ENCODE data around the gene PDLIM4.

PDLIM4 gene

DNA sequence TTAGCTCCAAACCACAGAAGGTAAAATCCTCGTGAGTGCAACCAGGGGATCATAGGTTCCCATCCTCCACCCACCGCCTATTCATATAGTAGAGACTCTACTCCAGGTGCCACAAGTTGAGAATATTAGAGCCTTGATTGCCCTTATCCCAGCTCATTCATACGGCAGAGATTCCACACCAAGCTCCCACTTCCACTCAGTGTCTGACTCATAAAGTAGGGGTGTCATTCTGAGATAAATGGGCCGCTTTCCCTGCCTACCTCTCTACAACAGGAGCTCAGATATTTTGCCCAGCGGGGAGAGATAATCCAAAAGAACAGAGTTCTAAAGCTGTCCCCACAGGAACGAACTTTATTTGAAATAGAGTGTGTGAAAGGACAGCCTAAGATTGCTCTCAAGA, 46.1 kb downstream of the PDLIM4 start:
- TF ChIP-seq, protein P1, sequence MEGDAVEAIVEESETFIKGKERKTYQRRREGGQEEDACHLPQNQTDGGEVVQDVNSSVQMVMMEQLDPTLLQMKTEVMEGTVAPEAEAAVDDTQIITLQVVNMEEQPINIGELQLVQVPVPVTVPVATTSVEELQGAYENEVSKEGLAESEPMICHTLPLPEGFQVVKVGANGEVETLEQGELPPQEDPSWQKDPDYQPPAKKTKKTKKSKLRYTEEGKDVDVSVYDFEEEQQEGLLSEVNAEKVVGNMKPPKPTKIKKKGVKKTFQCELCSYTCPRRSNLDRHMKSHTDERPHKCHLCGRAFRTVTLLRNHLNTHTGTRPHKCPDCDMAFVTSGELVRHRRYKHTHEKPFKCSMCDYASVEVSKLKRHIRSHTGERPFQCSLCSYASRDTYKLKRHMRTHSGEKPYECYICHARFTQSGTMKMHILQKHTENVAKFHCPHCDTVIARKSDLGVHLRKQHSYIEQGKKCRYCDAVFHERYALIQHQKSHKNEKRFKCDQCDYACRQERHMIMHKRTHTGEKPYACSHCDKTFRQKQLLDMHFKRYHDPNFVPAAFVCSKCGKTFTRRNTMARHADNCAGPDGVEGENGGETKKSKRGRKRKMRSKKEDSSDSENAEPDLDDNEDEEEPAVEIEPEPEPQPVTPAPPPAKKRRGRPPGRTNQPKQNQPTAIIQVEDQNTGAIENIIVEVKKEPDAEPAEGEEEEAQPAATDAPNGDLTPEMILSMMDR (IDR thresholded peaks at IDR 0.05; ENCODE audit: low read depth, low read length): no peak
- no peaks in the 10 kb centered on the region for H3K36me3 ChIP-seq

GRCh38 chr5:132305420-132305819, 47.9 kb downstream of the PDLIM4 start:
- H3K36me3 ChIP-seq: no peaks in the 10 kb centered on the region
- H3K9me3 ChIP-seq: no peaks in the 10 kb centered on the region
- H3K4me3 ChIP-seq (ENCODE audit: low read depth, low read length): no peak overlapping the region
- TF ChIP-seq, protein P1 (IDR thresholded peaks at IDR 0.05; ENCODE audit: low read depth, low read length): no peak
- no peak for DNase-seq
- no peaks in the 10 kb centered on the region for H3K27me3 ChIP-seq
- peaks cover 20% of the 10 kb centered on the region for H3K4me1 ChIP-seq

More for the DNA sequence above, 46.1 kb downstream of the PDLIM4 start:
- Histone ChIP-seq H3K4me1 (peaks cover 17% of the 10 kb centered on the region), H3K9me3 (no peaks in the 10 kb centered on the region), H3K27me3 (no peaks in the 10 kb centered on the region), H3K4me3 (ENCODE audit: low read depth, low read length) (no peak overlapping the region)
- no peak for DNase-seq

DNA sequence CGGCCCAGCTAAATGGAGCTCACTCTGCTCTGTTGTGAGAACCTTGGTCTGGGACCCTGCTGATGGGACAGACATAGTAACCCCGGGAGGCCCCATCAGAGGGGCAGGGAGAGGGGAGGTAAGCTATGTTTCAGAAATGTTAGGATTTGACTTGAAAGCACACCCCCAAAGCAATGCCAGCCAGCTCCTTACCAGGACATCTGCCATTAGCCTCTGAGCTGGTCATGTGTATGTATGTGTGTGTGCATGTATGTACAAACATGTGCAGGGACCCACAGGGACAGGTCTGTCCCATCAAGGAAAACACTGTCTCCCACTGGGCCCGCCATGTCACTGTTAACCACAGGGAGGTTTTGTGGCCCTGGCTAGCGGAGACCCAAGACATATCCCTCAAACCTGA, 51.2 kb downstream of the PDLIM4 start:
- Histone ChIP-seq H3K36me3 (no peaks in the 10 kb centered on the region), H3K4me3 (ENCODE audit: low read depth, low read length) (no peak overlapping the region), H3K27me3 (no peaks in the 10 kb centered on the region), H3K4me1 (peaks cover 11% of the 10 kb centered on the region), H3K9me3 (no peaks in the 10 kb centered on the region)
- TF ChIP-seq, protein P1 (IDR thresholded peaks at IDR 0.05; ENCODE audit: low read depth, low read length): no peak
- no peak for DNase-seq

DNA sequence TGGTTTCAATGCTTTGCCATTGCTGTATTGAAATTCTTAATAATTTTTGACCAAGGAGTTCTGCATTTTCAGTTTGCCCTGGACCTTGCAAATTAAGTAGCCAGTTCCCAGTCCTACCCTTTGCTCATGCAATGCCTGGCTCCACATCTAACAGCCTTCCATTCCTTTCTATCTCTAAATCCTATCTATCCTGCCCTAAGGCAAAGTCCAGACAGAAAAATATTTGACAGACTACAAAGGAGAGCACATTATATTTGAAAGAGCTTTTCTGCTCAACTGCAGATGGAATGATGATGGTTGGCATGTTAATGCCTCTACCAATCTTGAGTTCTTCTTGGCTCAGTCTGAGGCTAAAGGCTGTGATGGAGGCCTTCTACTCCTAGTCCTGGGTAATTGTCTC, 52.2 kb downstream of the PDLIM4 start:
- TF ChIP-seq, protein P1 (IDR thresholded peaks at IDR 0.05; ENCODE audit: low read depth, low read length): no peak
- Histone ChIP-seq H3K36me3 (no peaks in the 10 kb centered on the region), H3K4me3 (ENCODE audit: low read depth, low read length) (no peak overlapping the region), H3K9me3 (no peaks in the 10 kb centered on the region), H3K4me1 (peaks cover 11% of the 10 kb centered on the region), H3K27me3 (no peaks in the 10 kb centered on the region)
- DNase-seq: no peak

DNA sequence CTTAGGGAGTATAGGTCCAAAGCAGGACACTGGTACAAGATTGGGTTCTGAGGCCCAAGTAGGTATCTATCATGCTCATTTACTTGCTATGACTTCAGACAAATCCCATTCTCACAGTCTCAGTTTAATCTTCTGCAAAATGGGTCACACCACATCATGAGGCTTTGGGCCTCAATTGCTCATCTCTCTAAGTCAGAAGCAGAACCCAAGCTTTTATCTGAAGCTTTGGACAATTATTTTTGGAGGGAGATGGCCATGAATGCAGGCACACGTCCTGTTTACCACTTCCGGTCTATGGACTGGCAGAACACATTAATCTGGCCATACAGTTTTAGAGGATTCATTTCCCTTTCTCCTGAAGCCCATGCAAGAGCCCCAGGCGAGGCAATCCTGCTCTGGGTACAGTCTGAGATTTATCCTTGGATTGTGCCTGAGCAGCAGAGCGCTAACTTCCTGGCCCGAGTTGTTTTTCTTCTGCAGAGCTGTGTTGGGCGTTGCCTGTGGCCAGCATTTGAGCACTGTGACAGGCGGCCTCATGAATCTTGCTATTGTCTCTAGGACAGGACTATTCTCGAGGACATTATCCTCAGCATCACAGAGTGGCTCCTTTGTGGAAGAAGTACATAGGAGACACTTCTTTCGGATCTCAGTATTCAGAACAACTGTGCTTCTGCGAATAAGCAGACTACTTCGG, 52.8 kb downstream of the PDLIM4 start:
- Histone ChIP-seq H3K4me3 (ENCODE audit: low read depth, low read length) (no peak overlapping the region), H3K27me3 (no peaks in the 10 kb centered on the region), H3K4me1 (peaks cover 12% of the 10 kb centered on the region), H3K9me3 (no peaks in the 10 kb centered on the region), H3K36me3 (no peaks in the 10 kb centered on the region)
- TF ChIP-seq, protein P1 (IDR thresholded peaks at IDR 0.05; ENCODE audit: low read depth, low read length): no peak
- DNase-seq: no peak

DNA sequence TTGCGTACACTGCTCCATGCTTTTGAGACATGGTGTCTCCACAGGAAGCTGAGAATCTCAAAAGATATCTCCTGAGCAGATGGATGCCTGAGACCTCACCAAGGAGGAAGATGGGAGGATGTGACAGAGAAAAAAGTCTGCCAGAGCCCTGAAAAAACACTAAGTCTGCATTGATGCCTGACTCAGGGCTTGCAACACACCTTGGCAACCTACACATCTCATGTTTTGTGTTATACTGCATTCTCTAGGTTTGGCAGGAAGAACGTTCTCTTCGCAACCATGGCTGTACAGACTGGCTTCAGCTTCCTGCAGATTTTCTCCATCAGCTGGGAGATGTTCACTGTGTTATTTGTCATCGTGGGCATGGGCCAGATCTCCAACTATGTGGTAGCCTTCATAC, 55.9 kb downstream of the PDLIM4 start:
- TF ChIP-seq, protein P1 (IDR thresholded peaks at IDR 0.05; ENCODE audit: low read depth, low read length): no peak

More for the DNA sequence above, 55.9 kb downstream of the PDLIM4 start:
- H3K36me3 ChIP-seq: no peaks in the 10 kb centered on the region
- H3K27me3 ChIP-seq: no peaks in the 10 kb centered on the region
- no peak for DNase-seq
- peaks cover 14% of the 10 kb centered on the region for H3K4me1 ChIP-seq
- H3K4me3 ChIP-seq (ENCODE audit: low read depth, low read length): no peak overlapping the region
- H3K9me3 ChIP-seq: no peaks in the 10 kb centered on the region
